ENCODE results near the gene KRTAP1-4. TPM values are rescaled to one million over a fixed set of nuclear protein-coding genes. Genes with fewer than 3 reads are reported as not detected.

KRTAP1-4 gene
- total and polyA plus RNA-seq, 2 donors (not counting 3 experiments of a cell fraction or from before 2014, with no cell fraction given), result not detected

DNA sequence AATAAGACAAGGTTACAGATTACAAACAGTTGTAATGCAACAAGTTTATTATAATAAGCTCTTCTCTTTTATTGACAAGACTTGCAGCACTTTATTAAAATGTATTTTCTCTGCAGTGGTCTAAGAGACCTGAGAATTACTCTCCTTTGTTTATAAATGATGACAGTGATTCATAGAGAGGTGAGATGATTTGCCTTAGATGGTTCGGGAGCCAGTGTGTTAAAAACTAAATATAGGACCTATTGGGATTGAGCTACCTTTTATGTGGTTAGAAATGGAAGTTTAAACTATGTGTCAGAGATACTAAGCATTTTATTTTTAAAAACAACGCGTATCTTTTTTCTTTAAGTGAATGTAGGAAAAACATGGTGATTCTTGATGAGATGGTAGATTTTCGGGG, 33.2 kb downstream of the KRTAP1-4 start:
- ChIA-PET POLR2A (no interaction called here), CTCF (no interaction called here)
- no peaks in the 10 kb centered on the region for H4K20me1 ChIP-seq (replicated peaks; ENCODE audit: control insufficient read depth, extremely low read depth, insufficient read depth, low read length)
- no peak overlapping the region for H3K27ac ChIP-seq (ENCODE audit: insufficient read depth, low read depth, low read length)
- H3K4me1 ChIP-seq (ENCODE audit: control insufficient read depth, extremely low read depth, insufficient read depth, low read length), result no peaks in the 10 kb centered on the region
- no peaks in the 10 kb centered on the region for H3K9me1 ChIP-seq (replicated peaks; ENCODE audit: control insufficient read depth, extremely low read depth, insufficient read depth, low read length)
- dilution Hi-C loops (cut with MboI; ENCODE audit: extremely low pct_ligation_motif_present, low sequenced_read_pairs), result no loop called here
- H3K36me3 ChIP-seq (ENCODE audit: control insufficient read depth in 2 of 2, extremely low read depth in 1 of 2, insufficient read depth in 2 of 2, low read length in 2 of 2), result no peaks in the 10 kb centered on the region
- no peaks in the 10 kb centered on the region for H3K79me2 ChIP-seq (ENCODE audit: control insufficient read depth, insufficient read depth, low read length)
- intact Hi-C loops (cut with micrococcal nuclease), result no loop called here
- H3K4me3 ChIP-seq (replicated peaks in 1 of 3; ENCODE audit: insufficient read depth in 1 of 3, low read depth in 1 of 3, low read length in 3 of 3), result no peak overlapping the region
- FAIRE-seq (no peak), DNase-seq (ENCODE audit: low read depth, low spot score) (no peak)
- H3K9ac ChIP-seq (replicated peaks; ENCODE audit: extremely low read depth, insufficient read depth, low read length), result no peak overlapping the region
- H3K4me2 ChIP-seq (ENCODE audit: insufficient read depth, low read length), result no peak overlapping the region
- H3K27me3 ChIP-seq (ENCODE audit: control insufficient read depth in 2 of 2, insufficient read depth in 2 of 2, low read length in 2 of 2), result peaks cover 2 to 3% of the 10 kb centered on the region in 2 experiments
- no peak overlapping the region for H2AFZ ChIP-seq (ENCODE audit: low read depth, low read length)
- TF ChIP-seq, protein P1, sequence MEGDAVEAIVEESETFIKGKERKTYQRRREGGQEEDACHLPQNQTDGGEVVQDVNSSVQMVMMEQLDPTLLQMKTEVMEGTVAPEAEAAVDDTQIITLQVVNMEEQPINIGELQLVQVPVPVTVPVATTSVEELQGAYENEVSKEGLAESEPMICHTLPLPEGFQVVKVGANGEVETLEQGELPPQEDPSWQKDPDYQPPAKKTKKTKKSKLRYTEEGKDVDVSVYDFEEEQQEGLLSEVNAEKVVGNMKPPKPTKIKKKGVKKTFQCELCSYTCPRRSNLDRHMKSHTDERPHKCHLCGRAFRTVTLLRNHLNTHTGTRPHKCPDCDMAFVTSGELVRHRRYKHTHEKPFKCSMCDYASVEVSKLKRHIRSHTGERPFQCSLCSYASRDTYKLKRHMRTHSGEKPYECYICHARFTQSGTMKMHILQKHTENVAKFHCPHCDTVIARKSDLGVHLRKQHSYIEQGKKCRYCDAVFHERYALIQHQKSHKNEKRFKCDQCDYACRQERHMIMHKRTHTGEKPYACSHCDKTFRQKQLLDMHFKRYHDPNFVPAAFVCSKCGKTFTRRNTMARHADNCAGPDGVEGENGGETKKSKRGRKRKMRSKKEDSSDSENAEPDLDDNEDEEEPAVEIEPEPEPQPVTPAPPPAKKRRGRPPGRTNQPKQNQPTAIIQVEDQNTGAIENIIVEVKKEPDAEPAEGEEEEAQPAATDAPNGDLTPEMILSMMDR (IDR thresholded peaks at IDR 0.05; ENCODE audit: extremely low read depth in 1 of 2, insufficient read depth in 1 of 2, low read depth in 1 of 2, low read length in 2 of 2), result no peak
- TF ChIP-seq FOS (IDR thresholded peaks at IDR 0.05; ENCODE audit: borderline replicate concordance, insufficient read depth, low read length), result no peak
- TF ChIP-seq POLR2AphosphoS5 (IDR thresholded peaks at IDR 0.05; ENCODE audit: insufficient read depth, low read depth, low read length), result no peak
- TF ChIP-seq POLR2A (IDR thresholded peaks at IDR 0.05; ENCODE audit: low read depth, low read length), result no peak
- no peak for TF ChIP-seq MAX (IDR thresholded peaks at IDR 0.05; ENCODE audit: insufficient read depth, insufficient read length)
- no peak for TF ChIP-seq JUN (IDR thresholded peaks at IDR 0.05; ENCODE audit: borderline replicate concordance, insufficient read depth, insufficient read length, low read depth)
- no peak for TF ChIP-seq MYC (IDR thresholded peaks at IDR 0.05; ENCODE audit: low read depth, low read length)
- no peak for TF ChIP-seq EZH2 (IDR thresholded peaks at IDR 0.05; ENCODE audit: borderline replicate concordance, low read depth, low read length, severe bottlenecking)
- no peak for TF ChIP-seq GATA2 (IDR thresholded peaks at IDR 0.05; ENCODE audit: insufficient read depth, insufficient read length, low read depth, low read length)
- BruUV-seq (replicated peaks), result no TSS peak
- no peaks in the 10 kb centered on the region for H3K9me3 ChIP-seq (replicated peaks; ENCODE audit: control insufficient read depth, insufficient read depth, low read length)

All from endothelial cell of umbilical vein (primary cell).